ENCODE measurements around the gene OR2A5.
"Not testable (repeated sequence)": the region's sequence is repeated elsewhere in the genome, so short reads cannot be mapped to it uniquely, and the experiment has no call there.

OR2A5 gene

GRCh38 chr7:144048648-144049047 lies at the start of gene OR2A5:
Gene OR2A5 (plus strand): TSS chr7:144048948. CDS start chr7:144050402, 1,454 bp downstream.
- no peak for DNase-seq

- no peak for DNase-seq
Observed at GRCh38 chr7:144000020-144000419, 48.7 kb upstream of the OR2A5 start, which contains the start of gene OR6B1. Gene OR6B1 (plus strand): TSS chr7:144000320. CDS start chr7:144003997, 3,677 bp downstream.

- DNase-seq, result no peak
Observed at GRCh38 chr7:144001543-144001942, 47.2 kb upstream of the OR2A5 start.

GRCh38 chr7:144004703-144005102 lies 44.0 kb upstream of the OR2A5 start:
- DNase-seq, result no peak

GRCh38 chr7:144006029-144006691 lies 42.6 kb upstream of the OR2A5 start:
- DNase-seq, result no peak

- no peak for DNase-seq
Observed at GRCh38 chr7:144006692-144007042, 42.1 kb upstream of the OR2A5 start.

GRCh38 chr7:144009361-144009760 lies 39.4 kb upstream of the OR2A5 start:
- no peak for DNase-seq

GRCh38 chr7:144010061-144010460 lies 38.7 kb upstream of the OR2A5 start:
- not testable (repeated sequence) for DNase-seq

- DNase-seq, result not testable (repeated sequence)
Observed at GRCh38 chr7:144010821-144011220, 37.9 kb upstream of the OR2A5 start.

GRCh38 chr7:144011458-144012230 lies 37.1 kb upstream of the OR2A5 start:
- DNase-seq, result no peak

- DNase-seq, result no peak
Observed at GRCh38 chr7:144018065-144018464, 30.7 kb upstream of the OR2A5 start.

- DNase-seq, result no peak
Observed at GRCh38 chr7:144019457-144019856, 29.3 kb upstream of the OR2A5 start.

GRCh38 chr7:144020340-144020739 lies 28.4 kb upstream of the OR2A5 start:
- no peak for DNase-seq

- DNase-seq, result no peak
Observed at GRCh38 chr7:144022169-144022568, 26.6 kb upstream of the OR2A5 start.

- DNase-seq, result no peak
Observed at GRCh38 chr7:144023171-144023827, 25.4 kb upstream of the OR2A5 start.

GRCh38 chr7:144024213-144024612 lies 24.5 kb upstream of the OR2A5 start:
- DNase-seq, result no peak

GRCh38 chr7:144026203-144026883 lies 22.4 kb upstream of the OR2A5 start:
- no peak for DNase-seq

- DNase-seq, result no peak
Observed at GRCh38 chr7:144027070-144027469, 21.7 kb upstream of the OR2A5 start.

- DNase-seq, result no peak
Observed at GRCh38 chr7:144027974-144028373, 20.8 kb upstream of the OR2A5 start.

- DNase-seq, result no peak
Observed at GRCh38 chr7:144028547-144028946, 20.2 kb upstream of the OR2A5 start.

GRCh38 chr7:144032516-144032915 lies 16.2 kb upstream of the OR2A5 start:
- DNase-seq, result no peak

GRCh38 chr7:144032985-144033709 lies 15.6 kb upstream of the OR2A5 start:
- DNase-seq, result no peak

- no peak for DNase-seq
Observed at GRCh38 chr7:144035385-144035784, 13.4 kb upstream of the OR2A5 start.

Data from CD4-positive, alpha-beta T cell treated with Interleukin-4 for 1 hour (primary cell).